Gastroesophageal sphincter (tissue), 4 donors: ENCODE results near the gene ZBTB4. TPM values are rescaled to one million over a fixed set of nuclear protein-coding genes. Genes with fewer than 3 reads are reported as not detected.

ENCODE experiments used
- ATAC-seq: fragments of 150-250 bp; one replicate; pipeline ENCODE4 v1.9.1; 2016; ENCODE audit warnings: mild to moderate bottlenecking, moderate library complexity
- H3K27ac ChIP-seq, 4 donors: fragments of 200-600 bp; sonication (generic) in 3 of 4; 1 replicate in 3 of 4; 2 replicates in 1 of 4; pipeline ENCODE4 v1.5.1; 2016 to 2019
- H3K27me3 ChIP-seq: fragments of 200-600 bp; sonication (generic); one replicate; pipeline ENCODE4 v1.5.1; 2019
- H3K36me3 ChIP-seq, 2 donors: fragments of 200-600 bp; sonication (generic); one replicate each; pipeline ENCODE4 v1.5.1; 2019; ENCODE audit warnings: control low read depth in 1 of 2
- H3K4me1 ChIP-seq, 3 donors: fragments of 200-600 bp; sonication (generic); 1 replicate in 2 of 3; 2 replicates in 1 of 3; pipeline ENCODE4 v1.5.1; 2016 to 2019; ENCODE audit warnings: control low read depth in 2 of 3
- H3K4me3 ChIP-seq, 2 donors: fragments of 200-600 bp; sonication (generic); one replicate each; pipeline ENCODE4 v1.5.1; 2019; ENCODE audit warnings: mild to moderate bottlenecking in 1 of 2, moderate library complexity in 1 of 2
- H3K9me3 ChIP-seq, 3 donors: fragments of 200-600 bp; sonication (generic); one replicate each; pipeline ENCODE4 v1.5.1; 2017 to 2019; ENCODE audit warnings: control low read depth in 2 of 3
- CTCF ChIP-seq, 4 experiments: fragments of 200-600 bp in 2 of 4; fragments of 450-650 bp in 2 of 4; sonication (generic) in 1 of 4; IDR thresholded peaks; one replicate each; pipeline ENCODE4 v1.5.1; 2017 to 2019; ENCODE audit warnings: antibody characterized with exemption in 4 of 4, mild to moderate bottlenecking in 2 of 4, moderate library complexity in 2 of 4
- EP300 ChIP-seq: sonication (generic); formaldehyde crosslinking; IDR thresholded peaks from one replicate; pipeline ENCODE4 v1.6.1; 2017; ENCODE audit warnings: antibody characterized with exemption, mild to moderate bottlenecking
- POLR2A ChIP-seq, 2 donors: fragments of 450-650 bp; IDR thresholded peaks; one replicate each; pipeline ENCODE4 v1.6.1; 2017; ENCODE audit warnings: antibody characterized with exemption in 2 of 2, mild to moderate bottlenecking in 2 of 2, moderate library complexity in 1 of 2
- POLR2AphosphoS5 ChIP-seq: sonication (generic); formaldehyde crosslinking; IDR thresholded peaks from one replicate; pipeline ENCODE4 v1.6.1; 2017; ENCODE audit warnings: antibody characterized with exemption
- WGBS, 2 donors: methylation state at CpG; one replicate each; pipeline ENCODE4 v1.1.5; 2018; ENCODE audit warnings: low coverage in 1 of 2; 5-methylcytosine and 5-hydroxymethylcytosine counted together
- total RNA-seq, 4 donors: library from RNA; depleted of rRNA; stranded (reverse); fragments of >200 nt; gene quantifications; one replicate each; pipeline ENCODE4 v1.1.0, GENCODE V29; 2016

The ZBTB4 gene
- total RNA-seq, 4 donors from 2014 or later, result 68.4 to 115 (median 80.2) TPM

GRCh38 chr17:7437369-7437863, 42.0 kb downstream of the ZBTB4 start:
- TF ChIP-seq EP300 (no peak), CTCF (IDR thresholded peaks at IDR 0.05) (no peak), POLR2A (IDR thresholded peaks at IDR 0.05) (no peak), POLR2AphosphoS5 (no peak)
- Histone ChIP-seq H3K36me3 (no peaks in the 10 kb centered on the region), H3K4me1 (peaks cover 5 to 68% (median 36%) of the 10 kb centered on the region in 3 donors), H3K27me3 (peaks cover 91% of the 10 kb centered on the region), H3K27ac (peak overlapping the region in 3 of 4 donors; percentile 64 to 77 (median 75)), H3K9me3 (no peaks in the 10 kb centered on the region), H3K4me3 (peak overlapping the region in 1 of 2 donors; percentile 49)
- ATAC-seq, result no peak
- 20 to 35% methylated on average over 1 to 2 of the region's 31 CpGs for WGBS, 2 donors

GRCh38 chr17:7436556-7437368, 42.7 kb downstream of the ZBTB4 start:
- TF ChIP-seq CTCF (IDR thresholded peaks at IDR 0.05), result peak in 3 of 4 experiments; percentile 94 to 98 (median 95)
- TF ChIP-seq POLR2A (IDR thresholded peaks at IDR 0.05), result no peak
- peak; percentile 34 for TF ChIP-seq POLR2AphosphoS5
- no peak for TF ChIP-seq EP300
- Histone ChIP-seq H3K9me3 (no peaks in the 10 kb centered on the region), H3K27ac (peak overlapping the region in 3 of 4 donors; percentile 64 to 77 (median 75)), H3K27me3 (peaks cover 90% of the 10 kb centered on the region), H3K4me1 (peaks cover 5 to 68% (median 36%) of the 10 kb centered on the region in 3 donors), H3K36me3 (no peaks in the 10 kb centered on the region), H3K4me3 (peak overlapping the region; percentile 7 to 49)
- peak; percentile 86 for ATAC-seq
- WGBS, 2 donors, result 19% methylated on average over 3 of the region's 92 CpGs; no CpG with 5 or more reads in 1 of the 2 donors

- H3K36me3 ChIP-seq, result no peaks in the 10 kb centered on the region
- ATAC-seq, result no peak
- no peaks in the 10 kb centered on the region for H3K9me3 ChIP-seq
- H3K4me1 ChIP-seq, result peaks cover 5 to 64% (median 36%) of the 10 kb centered on the region in 3 donors
- TF ChIP-seq POLR2AphosphoS5, result no peak
- no peak for TF ChIP-seq EP300
- no peak for TF ChIP-seq CTCF (IDR thresholded peaks at IDR 0.05)
- TF ChIP-seq POLR2A (IDR thresholded peaks at IDR 0.05), result no peak
- peak overlapping the region; percentile 26 to 49 for H3K4me3 ChIP-seq
- WGBS, 2 donors, result no CpG with 5 or more reads among the region's 49 CpGs
- peak overlapping the region in 3 of 4 donors; percentile 52 to 77 (median 75) for H3K27ac ChIP-seq
- H3K27me3 ChIP-seq, result peaks cover 81% of the 10 kb centered on the region
These were observed 43.5 kb downstream of the ZBTB4 start for GRCh38 chr17:7435676-7436555.

- 100% methylated on average over 2 of the region's 11 CpGs; no CpG with 5 or more reads in 1 of the 2 donors for WGBS, 2 donors
- Histone ChIP-seq H3K9me3 (no peaks in the 10 kb centered on the region), H3K4me3 (no peak overlapping the region), H3K36me3 (no peaks in the 10 kb centered on the region), H3K4me1 (peaks cover 2 to 27% (median 19%) of the 10 kb centered on the region in 3 donors), H3K27me3 (peaks cover 45% of the 10 kb centered on the region), H3K27ac (no peak overlapping the region)
- no peak for ATAC-seq
- TF ChIP-seq EP300, result no peak
- TF ChIP-seq CTCF (IDR thresholded peaks at IDR 0.05), result no peak
These were observed 47.1 kb downstream of the ZBTB4 start for GRCh38 chr17:7432296-7432695.
